NAMALWA (cell line): ENCODE measurements around the gene ACTA1.
"Not testable (repeated sequence)": the region's sequence is repeated elsewhere in the genome, so short reads cannot be mapped to it uniquely, and the experiment has no call there.

Experiments used
- DNase-seq: peaks from one replicate; pipeline ENCODE4 v3.0.0-alpha.2; 2015; ENCODE audit warnings: low spot score

Gene ACTA1

GRCh38 chr1:229409616-229410369, 24.1 kb downstream of the ACTA1 start:
- no peak for DNase-seq

DNA sequence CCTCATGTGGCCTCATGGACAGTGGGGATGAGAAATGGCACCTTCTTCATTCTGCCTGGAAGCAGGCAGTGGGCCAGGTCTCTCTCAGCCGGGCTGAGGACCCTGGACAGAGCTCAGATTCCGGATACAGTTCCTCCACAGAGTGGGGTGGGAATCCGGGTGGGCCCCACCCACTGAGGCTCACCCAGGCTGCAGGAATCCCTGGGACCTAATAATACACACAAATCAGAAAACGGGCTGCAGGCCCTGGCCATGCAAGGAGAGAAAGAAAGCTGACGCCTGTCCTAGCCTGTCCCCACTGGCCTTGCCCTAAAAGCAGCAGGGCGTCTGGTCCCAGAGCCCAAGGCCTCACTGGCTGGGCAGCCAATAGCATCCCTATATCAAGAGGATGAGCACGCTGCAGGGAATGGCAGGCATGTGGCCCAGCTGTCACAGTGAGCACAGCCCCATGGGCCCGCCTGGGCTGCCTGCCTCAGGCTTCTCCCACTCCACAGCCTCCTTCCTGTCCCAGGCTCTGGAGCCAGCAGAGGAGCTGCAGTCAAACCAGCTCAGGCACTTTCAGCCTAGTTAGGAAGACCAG, 25.3 kb downstream of the ACTA1 start:
- DNase-seq = no peak

DNA sequence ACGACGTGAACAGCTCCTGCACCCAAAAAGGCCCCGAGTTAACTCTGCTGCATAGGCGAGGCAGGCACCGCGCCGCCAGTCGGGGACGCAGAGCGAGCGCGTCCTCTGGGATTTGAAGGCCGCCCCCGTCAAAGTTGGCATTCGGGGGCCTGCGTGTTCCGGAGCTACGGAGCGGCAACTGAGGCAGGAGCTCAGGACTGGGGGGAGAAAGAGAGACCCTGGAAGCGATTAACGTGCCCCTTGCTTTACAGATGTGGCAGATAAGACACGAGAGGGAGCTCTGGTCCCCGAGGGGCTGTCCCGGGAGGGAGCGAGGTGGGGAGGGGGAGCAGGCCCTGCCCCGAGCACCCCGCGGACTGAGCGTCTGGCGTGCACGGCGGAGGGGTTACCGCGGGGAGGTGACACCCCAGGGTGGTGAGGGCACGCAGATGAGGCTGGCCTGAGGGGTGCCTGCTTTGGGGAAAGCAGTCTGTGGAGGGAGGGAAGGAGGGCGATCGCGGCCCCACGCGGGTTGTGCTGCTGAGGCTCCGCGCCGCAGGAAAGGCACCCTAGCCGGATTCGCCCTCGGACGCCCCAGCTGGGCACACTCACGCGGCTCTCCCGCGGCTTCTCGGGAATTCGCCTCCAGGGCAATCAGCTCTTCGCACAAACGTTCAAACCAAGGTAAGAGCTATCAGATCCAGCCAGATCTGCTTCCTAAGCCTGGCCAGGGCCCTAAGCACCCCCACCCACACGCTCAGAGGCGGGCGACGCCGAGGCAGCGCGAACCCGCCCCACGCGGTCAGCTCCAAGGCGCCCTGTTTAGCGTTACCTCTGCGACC, 26.5 kb downstream of the ACTA1 start:
- no peak for DNase-seq

GRCh38 chr1:229406798-229407197, 27.1 kb downstream of the ACTA1 start:
- DNase-seq = no peak

GRCh38 chr1:229403573-229403972, 30.3 kb downstream of the ACTA1 start:
- DNase-seq = no peak

- no peak for DNase-seq
Observed at GRCh38 chr1:229402993-229403392, 30.9 kb downstream of the ACTA1 start.

GRCh38 chr1:229402329-229402728, 31.6 kb downstream of the ACTA1 start:
- DNase-seq = not testable (repeated sequence)

DNA sequence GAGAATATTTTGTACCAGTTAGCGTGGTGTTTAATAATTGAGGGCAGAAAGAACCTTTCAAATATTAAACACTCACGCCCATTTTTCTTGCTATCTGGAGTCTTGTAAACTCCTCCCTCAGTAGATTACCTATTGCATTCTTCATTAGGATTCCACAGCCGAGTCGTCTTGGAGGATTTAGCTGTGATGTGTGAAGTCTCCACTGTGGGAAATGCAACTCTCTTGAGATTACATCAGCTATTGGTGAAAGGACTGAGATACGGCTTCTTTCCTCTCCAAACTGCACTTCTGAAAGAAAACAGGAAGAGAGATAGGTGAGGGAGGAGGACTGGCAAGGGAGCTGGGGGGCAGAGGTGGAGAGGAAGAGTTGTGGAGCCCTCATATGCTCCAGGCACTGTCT, 36.1 kb downstream of the ACTA1 start:
- DNase-seq = no peak

DNA sequence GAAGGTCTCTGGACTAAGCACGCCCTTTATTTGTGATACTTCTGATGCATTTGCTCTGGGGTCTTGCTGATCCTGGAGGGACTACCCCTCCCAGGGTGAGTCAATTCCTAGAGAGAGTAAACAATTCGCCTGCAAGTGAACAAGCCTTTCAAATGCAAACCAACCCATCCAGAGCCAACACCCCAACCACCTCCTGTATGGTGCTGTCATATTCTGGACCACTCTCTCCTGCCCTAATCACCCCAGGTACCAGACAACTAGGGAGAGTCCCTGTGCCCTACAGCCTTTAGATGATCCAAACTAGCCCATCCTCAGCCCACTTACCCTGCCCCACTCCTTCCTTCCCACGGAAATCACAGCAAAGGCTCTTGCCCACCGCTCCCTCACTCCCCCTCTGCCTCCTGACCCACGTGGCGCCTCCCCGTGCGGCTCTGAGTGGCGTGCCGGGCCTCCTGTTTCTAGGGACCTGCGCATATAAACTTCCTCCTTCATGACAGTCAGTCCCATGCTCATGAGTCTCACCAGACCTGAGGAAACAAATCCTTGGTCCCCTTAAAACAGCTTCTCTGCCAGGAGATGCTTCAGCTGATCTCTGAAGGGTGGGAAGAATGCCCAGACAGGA, 37.2 kb downstream of the ACTA1 start:
- no peak for DNase-seq

DNA sequence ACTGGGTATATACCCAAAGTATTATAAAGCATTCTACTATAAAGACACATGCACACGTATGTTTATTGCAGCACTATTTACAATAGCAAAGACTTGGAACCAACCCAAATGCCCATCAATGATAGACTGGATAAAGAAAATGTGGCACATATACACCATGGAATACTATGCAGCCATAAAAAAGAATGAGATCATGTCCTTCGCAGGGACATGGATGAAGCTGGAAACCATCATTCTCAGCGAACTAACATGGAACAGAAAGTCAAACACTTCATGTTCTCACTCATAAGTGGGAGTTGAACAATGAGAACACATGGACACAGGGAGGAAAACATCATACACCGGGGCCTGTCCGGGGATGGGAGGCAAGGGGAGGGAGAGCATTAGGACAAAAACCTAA, 39.4 kb downstream of the ACTA1 start:
- DNase-seq = not testable (repeated sequence)

DNA sequence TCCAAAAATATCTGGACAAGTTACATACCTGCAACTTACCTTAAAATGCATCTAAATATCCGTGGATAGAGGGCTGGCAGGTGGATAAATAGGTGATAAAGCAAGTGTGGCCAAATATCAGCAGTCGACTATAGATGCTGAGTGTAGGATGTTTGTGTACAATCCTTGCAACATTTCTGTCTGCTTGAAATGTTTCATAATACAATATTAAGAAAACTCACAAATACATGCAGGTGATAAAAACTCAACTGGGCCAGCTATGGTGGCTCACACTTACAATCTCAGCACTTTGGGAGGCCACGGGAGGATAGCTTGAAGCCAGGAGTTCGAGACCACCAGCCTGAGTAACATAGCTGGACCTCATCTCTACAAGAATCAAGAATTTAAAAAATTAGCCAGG, 41.0 kb downstream of the ACTA1 start:
- DNase-seq = no peak

GRCh38 chr1:229390130-229390529, 43.8 kb downstream of the ACTA1 start:
- DNase-seq = no peak

DNA sequence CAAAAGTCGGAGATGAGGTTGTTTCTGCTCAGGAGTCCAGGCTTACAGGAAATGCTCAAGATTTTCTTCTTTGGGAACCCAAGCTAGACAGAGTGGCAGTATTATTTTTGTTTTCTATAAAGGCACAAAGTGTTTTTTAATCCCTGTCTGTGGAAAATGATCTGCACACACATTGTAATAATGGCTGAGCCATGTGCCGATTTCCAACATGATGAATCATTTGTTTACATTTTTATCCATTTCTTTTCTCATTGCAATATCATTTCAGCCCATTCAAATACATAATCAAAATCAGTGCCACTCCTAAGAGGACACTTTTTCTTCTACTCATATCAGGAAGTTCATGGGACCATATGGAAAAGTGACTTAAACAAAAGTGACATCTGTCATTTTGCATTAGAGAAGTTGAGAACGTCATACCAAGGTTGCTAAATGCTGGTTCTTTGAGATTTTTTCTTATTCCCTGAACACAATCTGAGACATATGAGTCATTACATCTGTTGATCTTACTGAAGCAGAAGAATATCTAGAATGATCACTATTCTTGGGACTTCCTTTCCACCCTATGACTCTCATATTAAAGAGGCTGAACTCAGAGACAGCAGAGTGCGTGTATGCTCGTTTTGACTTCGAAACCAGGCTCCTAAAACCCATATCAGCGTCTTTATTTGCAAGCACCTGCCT, 44.9 kb downstream of the ACTA1 start:
- no peak for DNase-seq

DNA sequence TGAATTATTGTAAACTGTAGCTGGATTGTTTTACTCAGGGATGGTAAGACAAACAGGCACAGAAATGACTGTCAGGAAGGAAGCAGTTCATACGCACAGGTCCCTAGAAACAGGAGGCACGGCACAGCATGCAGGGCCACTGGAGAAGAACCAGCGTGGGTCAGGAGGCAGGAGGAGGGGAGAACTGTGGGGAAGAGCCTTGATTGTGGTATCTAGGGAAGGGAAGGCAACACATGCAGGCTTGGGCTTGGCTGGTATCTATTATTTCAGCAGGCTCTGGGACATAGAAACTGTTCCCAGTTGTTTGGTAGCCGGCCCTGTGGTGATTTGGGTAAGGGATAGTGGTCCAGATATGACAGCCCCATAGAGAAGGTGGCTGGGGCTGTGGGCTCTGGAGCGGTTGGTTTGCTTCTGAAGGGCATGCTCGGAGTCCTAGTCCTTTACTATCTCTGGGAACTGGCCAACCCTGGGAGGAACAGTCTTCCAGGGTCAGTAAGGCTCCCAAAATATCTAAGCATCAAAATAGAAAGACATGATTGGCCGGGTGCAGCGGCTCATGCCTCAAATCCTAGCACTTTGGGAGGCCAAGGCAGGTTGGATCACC, 47.9 kb downstream of the ACTA1 start:
- DNase-seq = no peak

GRCh38 chr1:229384822-229385221, 49.1 kb downstream of the ACTA1 start:
- DNase-seq = no peak

DNA sequence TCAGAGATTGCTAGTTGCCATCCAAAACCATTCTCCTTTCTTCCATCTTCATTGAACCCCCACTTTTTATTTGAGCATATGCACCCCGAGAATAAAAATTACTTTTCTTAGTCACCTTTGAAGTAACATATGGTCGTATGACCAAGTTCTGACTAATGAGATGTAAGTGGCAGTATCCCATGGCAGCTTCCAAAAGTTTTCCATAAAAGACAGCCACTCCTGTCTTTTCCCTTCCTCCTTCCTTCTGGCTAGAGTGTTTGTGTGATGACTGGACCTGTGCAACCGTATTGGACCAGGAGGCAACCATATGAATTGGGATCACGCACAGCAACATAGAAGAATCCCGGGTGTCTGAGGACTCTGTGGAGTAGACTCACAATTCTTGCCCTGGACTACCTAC, 49.9 kb downstream of the ACTA1 start:
- DNase-seq = no peak

DNA sequence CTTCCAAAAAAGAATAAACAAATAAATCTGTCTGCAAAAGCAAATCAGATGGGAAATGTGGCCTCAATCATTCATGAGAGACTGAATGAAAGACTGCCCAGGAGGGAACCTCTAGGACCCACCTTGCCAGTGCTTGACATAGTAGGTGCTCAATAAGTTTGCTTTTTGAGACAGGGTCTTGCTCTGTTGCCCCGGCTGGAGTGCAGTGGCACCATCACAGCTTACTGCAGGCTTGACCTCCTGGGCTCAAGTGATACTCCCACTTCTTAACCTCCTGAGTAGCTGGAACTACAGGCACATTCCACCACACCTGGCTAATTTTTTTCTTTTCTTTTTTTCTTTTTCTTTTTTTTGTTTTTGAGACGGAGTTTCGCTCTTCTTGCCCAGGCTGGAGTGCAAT, 50.7 kb downstream of the ACTA1 start:
- DNase-seq = no peak
